IgD-negative memory B cell (primary cell): ENCODE results near the gene GOT2. TPM values are rescaled to one million over a fixed set of nuclear protein-coding genes. Genes with fewer than 3 reads are reported as not detected.
A peak's percentile ranks its signal among the peaks of the same experiment; 100 is the strongest.
"Not testable (repeated sequence)": the region's sequence is repeated elsewhere in the genome, so short reads cannot be mapped to it uniquely, and the experiment has no call there.

Source experiments
- H3K27ac Mint-ChIP-seq, 3 donors: one replicate each; pipeline ENCODE4 v1.8.0; 2020 to 2022; ENCODE audit warnings: mild to moderate bottlenecking in 3 of 3, mixed read lengths in 3 of 3, moderate library complexity in 1 of 3
- H3K27me3 Mint-ChIP-seq: one replicate; pipeline ENCODE4 v1.8.0; 2021; ENCODE audit warnings: mixed read lengths
- H3K36me3 Mint-ChIP-seq: one replicate; pipeline ENCODE4 v1.8.0; 2020; ENCODE audit warnings: mild to moderate bottlenecking, mixed read lengths
- H3K4me1 Mint-ChIP-seq, 3 donors: one replicate each; pipeline ENCODE4 v1.8.0; 2020 to 2022; ENCODE audit warnings: mixed read lengths in 3 of 3, mild to moderate bottlenecking in 1 of 3
- H3K4me3 Mint-ChIP-seq, 4 donors: one replicate each; pipeline ENCODE4 v1.8.0; 2020 to 2022; ENCODE audit warnings: mild to moderate bottlenecking in 4 of 4, mixed read lengths in 4 of 4, moderate library complexity in 3 of 4
- H3K9me3 Mint-ChIP-seq, 3 donors: one replicate each; pipeline ENCODE4 v1.8.0; 2020 to 2021; ENCODE audit warnings: mixed read lengths in 3 of 3, mild to moderate bottlenecking in 1 of 3
- polyA plus RNA-seq: library from polyadenylated mRNA; unstranded; fragments of 300-500 nt; fragmentation: Illumina TruSeq; gene quantifications from one replicate; pipeline ENCODE4 v1.2.3, GENCODE V29; 2021

GOT2 gene
- polyA plus RNA-seq, 1 donor from 2014 or later, result 56.3 TPM

DNA sequence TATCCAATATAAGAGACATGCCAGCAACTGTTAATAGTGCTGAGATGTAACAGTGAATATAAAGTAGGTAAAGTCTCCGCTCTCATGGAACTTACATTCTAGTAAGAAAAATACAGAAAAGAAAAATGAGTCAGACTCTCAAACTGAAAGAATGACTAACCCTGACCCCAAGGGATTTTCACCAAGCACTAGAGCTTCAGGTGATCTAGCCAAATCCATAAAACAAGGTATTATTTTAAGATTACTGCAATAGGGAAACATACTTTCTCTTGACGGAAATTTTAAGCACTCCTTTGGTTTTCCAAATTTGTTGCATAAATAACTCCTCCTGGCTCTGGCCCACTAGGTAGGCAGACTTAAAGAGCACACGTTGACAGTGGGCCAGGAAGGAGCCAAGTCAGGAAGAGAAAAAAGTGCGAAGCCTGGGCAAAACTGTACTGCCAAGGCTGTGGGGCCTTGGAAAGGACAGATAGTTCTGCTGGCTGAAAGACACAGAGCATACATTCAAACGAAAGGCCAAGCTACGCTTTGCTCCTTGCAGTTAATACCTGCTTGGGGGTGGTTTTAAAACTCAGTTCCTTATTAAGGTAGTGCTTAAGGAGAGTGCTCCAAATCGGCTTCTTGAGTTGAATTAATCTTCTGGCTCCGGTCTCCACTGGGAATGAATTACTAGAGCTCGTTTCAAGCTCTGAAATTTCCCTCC lies 1.4 kb downstream of the GOT2 start:
- Mint-ChIP-seq H3K27ac (peak overlapping the region in 1 of 3 donors; percentile 62), H3K36me3 (peaks cover 2% of the 10 kb centered on the region), H3K4me3 (peak overlapping the region; percentile 80 to 98 (median 84)), H3K9me3 (no peaks in the 10 kb centered on the region), H3K4me1 (peaks cover 29 to 30% (median 30%) of the 10 kb centered on the region in 3 donors), H3K27me3 (no peaks in the 10 kb centered on the region)

GRCh38 chr16:58730724-58731370 lies 3.3 kb downstream of the GOT2 start:
- Mint-ChIP-seq H3K4me3 (peak overlapping the region in 2 of 4 donors; percentile 38 to 43), H3K27me3 (no peaks in the 10 kb centered on the region), H3K9me3 (no peaks in the 10 kb centered on the region), H3K4me1 (peaks cover 26 to 32% (median 29%) of the 10 kb centered on the region in 3 donors), H3K27ac (no peak overlapping the region), H3K36me3 (peaks cover 2% of the 10 kb centered on the region)

- Mint-ChIP-seq H3K4me1 (peaks cover 22 to 28% (median 23%) of the 10 kb centered on the region in 3 donors), H3K9me3 (no peaks in the 10 kb centered on the region), H3K36me3 (no peaks in the 10 kb centered on the region), H3K4me3 (no peak overlapping the region), H3K27ac (peak overlapping the region in 2 of 3 donors; percentile 23 to 82), H3K27me3 (no peaks in the 10 kb centered on the region)
Measured at GRCh38 chr16:58727796-58728568, 6.1 kb downstream of the GOT2 start.

- H3K36me3 Mint-ChIP-seq, result no peaks in the 10 kb centered on the region
- H3K4me3 Mint-ChIP-seq, result no peak overlapping the region
- H3K9me3 Mint-ChIP-seq, result no peaks in the 10 kb centered on the region
- H3K27ac Mint-ChIP-seq, result peak overlapping the region in 1 of 3 donors; percentile 23
- H3K4me1 Mint-ChIP-seq, result peaks cover 14 to 21% (median 16%) of the 10 kb centered on the region in 3 donors
- H3K27me3 Mint-ChIP-seq, result no peaks in the 10 kb centered on the region
Measured at GRCh38 chr16:58727028-58727781, 6.9 kb downstream of the GOT2 start.

DNA sequence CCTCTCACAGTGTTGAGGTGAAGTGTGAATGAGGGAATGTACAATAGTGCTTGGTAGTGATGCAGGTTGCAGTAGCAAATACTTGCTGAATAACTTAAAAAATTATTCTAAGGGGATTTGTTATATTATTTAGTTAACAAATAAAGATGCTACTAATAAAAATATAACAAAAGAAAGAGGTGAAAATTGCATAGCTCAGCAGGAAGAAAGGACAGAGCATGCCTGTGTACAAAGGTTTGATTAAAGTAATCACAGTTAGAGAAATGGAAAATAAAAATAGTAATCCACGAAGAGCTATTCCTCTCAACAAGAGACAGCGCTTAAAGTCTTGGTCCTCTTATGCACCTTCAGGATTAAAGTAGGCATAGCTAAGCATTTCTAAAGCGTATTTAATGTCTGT lies 11.0 kb downstream of the GOT2 start:
- H3K4me3 Mint-ChIP-seq, result no peak overlapping the region
- no peaks in the 10 kb centered on the region for H3K9me3 Mint-ChIP-seq
- peaks cover 0 to 3% (median 2%) of the 10 kb centered on the region in 3 donors for H3K4me1 Mint-ChIP-seq
- no peaks in the 10 kb centered on the region for H3K27me3 Mint-ChIP-seq
- H3K27ac Mint-ChIP-seq, result no peak overlapping the region
- H3K36me3 Mint-ChIP-seq, result no peaks in the 10 kb centered on the region

DNA sequence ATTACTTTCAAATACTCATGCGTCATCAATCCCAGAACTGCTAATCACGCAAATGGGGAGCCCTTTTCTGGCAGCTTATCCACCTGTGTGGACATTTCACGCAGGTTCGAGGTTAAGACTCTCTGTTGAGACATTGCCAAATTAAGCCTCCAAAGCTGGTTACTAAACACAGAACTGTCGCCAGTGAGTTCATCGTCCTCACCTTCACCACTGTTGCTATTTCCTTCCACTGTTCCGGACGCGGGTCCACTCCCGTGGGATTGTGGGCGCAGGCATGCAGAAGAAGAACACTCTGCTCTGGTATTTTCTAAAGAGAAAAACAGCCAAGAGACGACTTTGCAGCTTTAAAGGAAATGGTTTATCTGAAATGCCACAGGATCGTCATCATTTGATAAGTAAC lies 16.1 kb downstream of the GOT2 start:
- Mint-ChIP-seq H3K4me3 (no peak overlapping the region), H3K27ac (no peak overlapping the region), H3K36me3 (peaks cover 8% of the 10 kb centered on the region), H3K27me3 (no peaks in the 10 kb centered on the region), H3K9me3 (no peaks in the 10 kb centered on the region), H3K4me1 (no peaks in the 10 kb centered on the region)

DNA sequence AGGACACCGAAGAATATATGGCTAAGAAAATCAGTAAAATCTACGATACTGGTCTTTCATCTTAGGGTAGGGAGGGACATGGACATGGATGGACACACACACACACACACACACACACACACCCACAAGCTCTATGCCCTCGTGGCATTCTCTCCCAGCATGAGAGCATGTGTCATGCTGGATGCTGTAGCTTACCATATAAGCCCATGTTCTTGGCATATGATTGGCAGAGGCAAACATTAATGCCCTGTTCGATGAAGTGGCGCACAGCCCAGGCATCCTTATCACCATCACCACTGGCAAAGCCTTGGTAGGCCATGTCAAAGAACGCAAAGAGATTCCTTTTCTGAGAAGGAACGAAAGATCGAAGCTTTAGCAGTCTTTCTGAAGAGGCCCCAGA lies 17.6 kb downstream of the GOT2 start:
- no peaks in the 10 kb centered on the region for H3K9me3 Mint-ChIP-seq
- H3K36me3 Mint-ChIP-seq, result peaks cover 14% of the 10 kb centered on the region
- H3K4me1 Mint-ChIP-seq, result no peaks in the 10 kb centered on the region
- H3K4me3 Mint-ChIP-seq, result no peak overlapping the region
- no peak overlapping the region for H3K27ac Mint-ChIP-seq
- no peaks in the 10 kb centered on the region for H3K27me3 Mint-ChIP-seq

GRCh38 chr16:58713742-58714141 lies 20.4 kb downstream of the GOT2 start:
- H3K4me3 Mint-ChIP-seq, result no peak overlapping the region

GRCh38 chr16:58709333-58709732 lies 24.8 kb downstream of the GOT2 start:
- peaks cover 0 to 5% (median 0%) of the 10 kb centered on the region in 3 donors for H3K4me1 Mint-ChIP-seq
- no peak overlapping the region for H3K27ac Mint-ChIP-seq
- H3K36me3 Mint-ChIP-seq, result peaks cover 30% of the 10 kb centered on the region
- no peaks in the 10 kb centered on the region for H3K27me3 Mint-ChIP-seq
- no peak overlapping the region for H3K4me3 Mint-ChIP-seq
- no peaks in the 10 kb centered on the region for H3K9me3 Mint-ChIP-seq

More at GRCh38 chr16:58713742-58714141, 20.4 kb downstream of the GOT2 start:
- H3K36me3 Mint-ChIP-seq, result peaks cover 23% of the 10 kb centered on the region
- no peaks in the 10 kb centered on the region for H3K9me3 Mint-ChIP-seq
- H3K27me3 Mint-ChIP-seq, result no peaks in the 10 kb centered on the region
- no peak overlapping the region for H3K27ac Mint-ChIP-seq
- H3K4me1 Mint-ChIP-seq, result peaks cover 0 to 5% (median 0%) of the 10 kb centered on the region in 3 donors

- peaks cover 0 to 4% (median 3%) of the 10 kb centered on the region in 3 donors for H3K4me1 Mint-ChIP-seq
- no peaks in the 10 kb centered on the region for H3K9me3 Mint-ChIP-seq
- H3K27me3 Mint-ChIP-seq, result no peaks in the 10 kb centered on the region
- peaks cover under 1% of the 10 kb centered on the region for H3K36me3 Mint-ChIP-seq
- no peak overlapping the region for H3K4me3 Mint-ChIP-seq
- no peak overlapping the region for H3K27ac Mint-ChIP-seq
Measured at GRCh38 chr16:58699151-58699550, 35.0 kb downstream of the GOT2 start.

DNA sequence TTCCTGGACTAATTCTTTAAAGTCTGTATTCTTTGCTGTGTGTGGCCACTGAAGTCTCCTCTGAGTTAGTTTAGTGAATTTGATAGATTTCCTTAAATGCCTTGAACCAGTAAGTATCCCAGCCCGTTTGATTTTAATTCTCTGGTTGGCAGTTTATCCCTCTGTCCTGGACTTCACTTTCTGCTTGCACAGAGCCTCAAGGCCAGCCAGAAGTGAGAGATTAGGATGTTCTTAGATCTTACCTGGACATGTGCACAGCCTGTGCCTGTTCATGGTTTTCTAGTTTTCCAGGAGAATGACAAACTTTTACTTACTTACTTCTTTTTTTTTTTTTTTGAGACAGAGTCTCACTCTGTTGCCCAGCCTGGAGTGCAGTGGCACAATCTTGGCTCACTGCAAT lies 38.7 kb downstream of the GOT2 start:
- no peak overlapping the region for H3K4me3 Mint-ChIP-seq
- peaks cover 0 to 4% (median 3%) of the 10 kb centered on the region in 3 donors for H3K4me1 Mint-ChIP-seq
- H3K27ac Mint-ChIP-seq, result no peak overlapping the region
- peaks cover 4% of the 10 kb centered on the region for H3K27me3 Mint-ChIP-seq
- H3K9me3 Mint-ChIP-seq, result peaks cover 0 to 4% (median 1%) of the 10 kb centered on the region in 3 donors
- H3K36me3 Mint-ChIP-seq, result peaks cover 5% of the 10 kb centered on the region

DNA sequence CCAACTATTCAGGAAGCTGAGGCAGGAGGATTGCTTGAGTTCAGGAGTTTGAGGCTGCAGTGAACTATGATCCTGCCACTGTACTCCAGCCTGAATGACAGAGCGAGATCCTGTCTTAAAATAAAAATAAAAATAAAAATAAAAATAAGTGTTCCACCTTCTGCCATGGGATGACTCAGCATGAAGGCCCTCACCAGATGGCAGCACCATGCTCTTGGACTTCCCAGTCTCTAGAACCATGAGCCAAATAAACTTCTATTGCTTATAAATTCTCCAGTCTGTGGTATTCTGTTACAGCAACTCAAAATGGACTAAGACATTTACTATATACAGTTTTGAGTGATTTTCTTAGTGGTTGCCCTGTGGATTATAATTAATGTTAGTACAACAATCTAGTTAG lies 41.7 kb downstream of the GOT2 start:
- H3K9me3 Mint-ChIP-seq, result peaks cover 0 to 4% (median 1%) of the 10 kb centered on the region in 3 donors
- H3K36me3 Mint-ChIP-seq, result peaks cover 5% of the 10 kb centered on the region
- H3K27ac Mint-ChIP-seq, result no peak overlapping the region
- H3K4me1 Mint-ChIP-seq, result no peaks in the 10 kb centered on the region
- no peak overlapping the region for H3K4me3 Mint-ChIP-seq
- peaks cover 4% of the 10 kb centered on the region for H3K27me3 Mint-ChIP-seq

DNA sequence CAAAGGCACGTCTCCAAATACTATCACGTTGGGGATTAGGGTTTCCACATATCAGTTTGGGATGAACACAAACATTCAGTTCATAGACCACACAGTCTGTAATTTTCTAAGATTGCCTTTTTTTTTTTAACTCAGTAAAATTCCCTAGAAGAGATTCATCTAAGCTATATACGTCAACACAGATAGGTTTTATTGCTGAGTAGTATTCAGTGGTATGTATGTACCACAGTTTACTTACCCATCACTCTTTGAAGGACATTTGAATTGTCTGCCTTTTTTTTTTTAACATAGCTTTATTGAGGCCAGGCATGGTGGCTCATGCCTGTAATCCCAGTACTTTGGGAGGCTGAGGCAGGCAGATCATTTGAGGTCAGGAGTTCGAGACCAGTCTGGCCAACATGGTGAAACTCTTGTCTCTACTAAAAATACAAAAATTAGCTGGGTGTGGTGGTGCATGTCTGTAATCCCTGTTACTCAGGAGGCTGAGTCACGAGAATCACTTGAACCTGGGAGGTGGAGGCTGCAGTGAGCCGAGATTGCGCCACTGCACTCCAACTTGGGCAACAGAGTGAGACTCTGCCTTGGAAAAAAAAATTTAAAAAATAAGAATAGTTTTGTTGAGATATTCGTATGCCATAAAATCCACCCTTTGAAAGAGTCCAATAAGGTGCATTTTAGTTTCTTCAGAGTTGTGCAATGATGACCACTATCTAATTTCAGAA lies 47.0 kb downstream of the GOT2 start:
- H3K4me1 Mint-ChIP-seq, result peaks cover 10 to 14% (median 11%) of the 10 kb centered on the region in 3 donors
- H3K9me3 Mint-ChIP-seq, H3K4me3 Mint-ChIP-seq, H3K27ac Mint-ChIP-seq, H3K27me3 Mint-ChIP-seq, H3K36me3 Mint-ChIP-seq: not testable (repeated sequence)

- no peaks in the 10 kb centered on the region for H3K27me3 Mint-ChIP-seq
- no peak overlapping the region for H3K27ac Mint-ChIP-seq
- peak overlapping the region; percentile 89 to 96 (median 94) for H3K4me3 Mint-ChIP-seq
- peaks cover 10 to 16% (median 11%) of the 10 kb centered on the region in 3 donors for H3K4me1 Mint-ChIP-seq
- H3K36me3 Mint-ChIP-seq, result no peaks in the 10 kb centered on the region
- no peaks in the 10 kb centered on the region for H3K9me3 Mint-ChIP-seq
Measured at GRCh38 chr16:58685084-58685449, 49.0 kb downstream of the GOT2 start.
